ENCODE measurements around the gene PNMA8B.

GRCh38 chr19:46515879-46516350, 20.2 kb upstream of the PNMA8B start:
- TF ChIP-seq, protein P1, sequence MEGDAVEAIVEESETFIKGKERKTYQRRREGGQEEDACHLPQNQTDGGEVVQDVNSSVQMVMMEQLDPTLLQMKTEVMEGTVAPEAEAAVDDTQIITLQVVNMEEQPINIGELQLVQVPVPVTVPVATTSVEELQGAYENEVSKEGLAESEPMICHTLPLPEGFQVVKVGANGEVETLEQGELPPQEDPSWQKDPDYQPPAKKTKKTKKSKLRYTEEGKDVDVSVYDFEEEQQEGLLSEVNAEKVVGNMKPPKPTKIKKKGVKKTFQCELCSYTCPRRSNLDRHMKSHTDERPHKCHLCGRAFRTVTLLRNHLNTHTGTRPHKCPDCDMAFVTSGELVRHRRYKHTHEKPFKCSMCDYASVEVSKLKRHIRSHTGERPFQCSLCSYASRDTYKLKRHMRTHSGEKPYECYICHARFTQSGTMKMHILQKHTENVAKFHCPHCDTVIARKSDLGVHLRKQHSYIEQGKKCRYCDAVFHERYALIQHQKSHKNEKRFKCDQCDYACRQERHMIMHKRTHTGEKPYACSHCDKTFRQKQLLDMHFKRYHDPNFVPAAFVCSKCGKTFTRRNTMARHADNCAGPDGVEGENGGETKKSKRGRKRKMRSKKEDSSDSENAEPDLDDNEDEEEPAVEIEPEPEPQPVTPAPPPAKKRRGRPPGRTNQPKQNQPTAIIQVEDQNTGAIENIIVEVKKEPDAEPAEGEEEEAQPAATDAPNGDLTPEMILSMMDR (IDR thresholded peaks at IDR 0.05) = peak; percentile 44 to 62 (median 57)
- no peak for TF ChIP-seq EP300 (IDR thresholded peaks at IDR 0.05)
- TF ChIP-seq POLR2A (IDR thresholded peaks at IDR 0.05) = no peak
